Activated CD4-positive, alpha-beta memory T cell treated with anti-CD3 and anti-CD28 coated beads, Interleukin-2, amount 10 ng/mL, durations not matched to agents 7 days and 5 days (primary cell): ENCODE measurements around the gene PRKN. TPM values are rescaled to one million over a fixed set of nuclear protein-coding genes. Genes with fewer than 3 reads are reported as not detected.

Experiments used
- CTCF ChIA-PET: fragments of 350-600 bp; sonication (Branson Sonifier 250); formaldehyde crosslinking; loops from one replicate; lab custom pipeline; 2021; ENCODE audit warnings: antibody characterized with exemption, inconsistent platforms; lab: Charles Lee
- POLR2A ChIA-PET: fragments of 350-600 bp; sonication (Branson Sonifier 250); formaldehyde crosslinking; loops from one replicate; lab custom pipeline; 2021; ENCODE audit warnings: antibody characterized with exemption; lab: Charles Lee
- DNase-seq: peaks from one replicate; pipeline ENCODE4 v3.0.0-alpha.2; 2020
- H3K27ac Mint-ChIP-seq: one replicate; pipeline ENCODE4 v1.8.0; 2021; ENCODE audit warnings: mild to moderate bottlenecking, mixed read lengths
- H3K27me3 Mint-ChIP-seq: one replicate; pipeline ENCODE4 v1.8.0; 2021; ENCODE audit warnings: mixed read lengths
- H3K36me3 Mint-ChIP-seq: one replicate; pipeline ENCODE4 v1.8.0; 2021; ENCODE audit warnings: low read depth, mixed read lengths
- H3K4me1 Mint-ChIP-seq: one replicate; pipeline ENCODE4 v1.8.0; 2021; ENCODE audit warnings: mixed read lengths
- H3K4me3 Mint-ChIP-seq: one replicate; pipeline ENCODE4 v1.8.0; 2021; ENCODE audit warnings: mild to moderate bottlenecking, mixed read lengths
- H3K9me3 Mint-ChIP-seq: one replicate; pipeline ENCODE4 v1.8.0; 2021; ENCODE audit warnings: mixed read lengths
- total RNA-seq, 2 experiments: library from RNA; stranded (reverse); gene quantifications; one replicate each; pipeline ENCODE4 v1.2.3, GENCODE V29; 2021

The PRKN gene
- total RNA-seq, 2 experiments from 2014 or later = 0.13 to 0.43 TPM

DNA sequence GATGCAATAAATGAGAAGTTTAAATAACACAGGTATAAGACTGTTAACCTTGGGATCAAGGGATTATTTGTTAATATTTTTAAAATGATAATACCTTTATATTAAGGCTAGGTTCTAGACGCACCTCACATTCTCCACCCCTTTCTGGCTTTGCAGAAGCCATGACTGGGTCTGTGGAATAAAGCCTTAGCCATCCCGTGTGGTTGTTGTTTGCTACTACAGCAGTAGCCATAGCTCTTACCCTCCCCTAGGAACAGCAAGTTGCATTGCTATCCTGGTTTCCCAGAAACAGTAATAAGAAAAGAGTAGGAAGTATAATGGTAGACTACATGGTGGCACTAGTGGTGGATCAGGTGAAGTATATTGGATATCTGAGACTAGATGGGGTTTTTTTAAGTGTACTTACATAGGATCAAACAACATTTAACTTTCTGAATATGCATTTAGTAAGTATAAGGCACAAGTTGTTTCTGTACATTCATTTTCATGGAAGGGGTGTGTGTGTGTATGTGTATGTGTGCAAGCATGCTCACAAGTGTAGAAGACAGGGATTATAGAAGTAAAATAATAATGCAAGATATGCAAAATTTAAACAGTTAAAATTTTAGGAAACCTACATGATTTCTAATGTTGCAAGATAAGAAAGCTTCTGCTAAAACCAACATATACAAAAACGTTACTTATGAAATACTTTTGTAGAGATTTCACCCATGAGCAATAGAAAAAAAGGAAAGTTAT, 384.2 kb downstream of the PRKN start:
- Mint-ChIP-seq H3K27me3 (no peaks in the 10 kb centered on the region), H3K36me3 (no peaks in the 10 kb centered on the region), H3K9me3 (peaks cover 4% of the 10 kb centered on the region), H3K4me3 (no peak overlapping the region), H3K27ac (no peak overlapping the region), H3K4me1 (no peaks in the 10 kb centered on the region)
- CTCF ChIA-PET = no interaction called here
- DNase-seq = no peak
- POLR2A ChIA-PET = no interaction called here

DNA sequence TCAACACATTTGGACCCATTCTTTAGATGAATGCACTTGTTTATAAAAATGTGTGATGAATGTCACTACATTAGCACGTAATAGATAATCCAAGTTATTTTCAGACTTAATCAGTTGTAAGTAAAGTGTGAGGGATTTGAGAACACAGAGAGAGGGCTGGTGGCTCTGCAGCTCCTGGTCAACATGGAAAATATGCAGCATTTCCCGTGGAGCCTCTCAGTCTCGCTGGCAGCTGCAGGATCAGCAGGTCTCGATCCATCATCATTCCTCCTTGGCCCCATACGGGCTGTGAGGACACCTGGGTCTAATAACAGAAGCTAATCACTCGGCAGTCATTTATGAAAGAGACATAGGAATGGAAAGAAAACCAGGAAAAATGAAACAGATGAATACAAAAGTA, 390.2 kb downstream of the PRKN start:
- CTCF ChIA-PET = no interaction called here
- Mint-ChIP-seq H3K4me3 (no peak overlapping the region), H3K36me3 (no peaks in the 10 kb centered on the region), H3K9me3 (peaks cover 6% of the 10 kb centered on the region), H3K27me3 (no peaks in the 10 kb centered on the region), H3K4me1 (no peaks in the 10 kb centered on the region), H3K27ac (no peak overlapping the region)
- no peak for DNase-seq
- POLR2A ChIA-PET = no interaction called here

DNA sequence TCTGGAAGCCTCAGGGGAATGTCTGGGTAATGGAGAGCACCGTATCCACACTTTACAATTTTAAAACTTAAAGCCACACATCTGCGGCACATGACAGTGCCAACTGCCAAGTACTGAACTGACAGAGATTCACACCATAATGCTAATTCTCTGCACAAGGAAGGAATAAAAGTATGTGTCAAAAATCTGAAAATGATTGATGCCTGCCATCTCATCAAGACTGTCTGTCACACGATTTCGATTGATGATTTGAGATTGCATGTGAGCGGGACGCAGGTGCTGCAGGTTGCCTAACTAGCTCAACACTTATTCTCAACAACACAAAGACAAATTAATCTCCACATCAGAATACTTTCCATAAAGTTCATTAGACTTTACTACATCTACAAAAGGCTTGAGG, 391.2 kb downstream of the PRKN start:
- H3K27ac Mint-ChIP-seq = no peak overlapping the region
- ChIA-PET CTCF (no interaction called here), POLR2A (no interaction called here)
- H3K36me3 Mint-ChIP-seq = no peaks in the 10 kb centered on the region
- H3K27me3 Mint-ChIP-seq = no peaks in the 10 kb centered on the region
- H3K4me1 Mint-ChIP-seq = no peaks in the 10 kb centered on the region
- no peak overlapping the region for H3K4me3 Mint-ChIP-seq
- DNase-seq = no peak
- H3K9me3 Mint-ChIP-seq = peaks cover 6% of the 10 kb centered on the region

DNA sequence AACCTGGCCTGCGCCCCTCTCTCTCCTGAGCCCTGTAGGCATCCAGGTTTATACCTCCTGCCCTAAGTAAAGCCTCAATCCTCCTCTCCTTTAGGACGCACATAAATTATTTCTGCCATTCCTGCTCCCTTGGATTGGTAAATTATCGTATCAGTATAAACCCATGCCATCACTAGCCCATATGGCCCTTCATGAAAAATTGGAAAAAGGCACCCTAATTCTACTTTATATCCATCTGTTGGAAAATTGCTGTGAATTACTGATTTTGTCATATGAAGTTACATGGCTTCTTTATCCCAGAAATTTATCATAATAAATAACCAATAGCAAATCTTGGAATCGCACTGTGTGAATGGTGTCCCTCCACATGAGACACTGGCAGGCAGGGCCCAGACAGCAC, 395.2 kb downstream of the PRKN start:
- Mint-ChIP-seq H3K4me3 (no peak overlapping the region), H3K9me3 (peaks cover 7% of the 10 kb centered on the region), H3K36me3 (no peaks in the 10 kb centered on the region), H3K4me1 (no peaks in the 10 kb centered on the region), H3K27ac (no peak overlapping the region), H3K27me3 (no peaks in the 10 kb centered on the region)
- DNase-seq = no peak
- ChIA-PET POLR2A (no interaction called here), CTCF (no interaction called here)

DNA sequence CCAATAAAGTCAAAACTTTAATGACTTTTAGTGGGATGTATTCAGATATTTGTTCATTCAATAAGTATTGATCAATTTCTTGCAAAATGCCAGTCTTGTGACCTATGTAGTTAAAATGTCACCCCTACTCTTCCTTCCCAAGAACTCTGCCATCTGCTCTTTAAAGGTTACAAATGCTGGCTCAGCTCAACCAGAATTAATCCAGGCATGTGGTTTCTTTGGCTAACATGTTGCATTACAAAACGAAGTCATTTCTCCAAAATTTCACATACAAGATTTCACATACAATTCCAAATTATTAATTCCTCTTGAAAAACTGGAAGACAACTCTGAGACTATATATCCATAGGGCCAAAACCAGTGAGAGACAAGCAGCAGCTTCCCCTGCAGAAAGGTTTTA, 395.7 kb downstream of the PRKN start:
- H3K9me3 Mint-ChIP-seq = peaks cover 7% of the 10 kb centered on the region
- ChIA-PET CTCF (no interaction called here), POLR2A (no interaction called here)
- no peak overlapping the region for H3K27ac Mint-ChIP-seq
- H3K4me1 Mint-ChIP-seq = no peaks in the 10 kb centered on the region
- no peaks in the 10 kb centered on the region for H3K36me3 Mint-ChIP-seq
- H3K4me3 Mint-ChIP-seq = no peak overlapping the region
- H3K27me3 Mint-ChIP-seq = no peaks in the 10 kb centered on the region
- DNase-seq = no peak

DNA sequence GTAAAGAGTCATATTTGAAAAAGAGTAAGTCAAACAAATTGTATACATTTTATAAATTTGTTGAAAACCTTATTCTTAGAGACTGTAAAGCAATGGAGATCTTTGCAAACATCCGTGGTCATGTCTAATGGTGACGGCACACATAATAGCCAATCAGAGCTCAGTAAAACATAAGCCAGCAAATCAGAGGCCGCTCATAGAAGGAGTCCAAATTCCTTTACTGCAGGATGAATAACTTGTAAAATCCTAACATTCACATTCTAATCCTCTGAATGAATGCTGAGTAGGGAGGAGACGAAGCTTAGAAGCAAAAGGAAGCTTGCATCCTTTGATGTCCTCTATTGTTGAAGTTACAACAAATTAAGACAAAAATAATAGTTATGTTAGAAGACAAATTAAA, 401.7 kb downstream of the PRKN start:
- no peaks in the 10 kb centered on the region for H3K4me1 Mint-ChIP-seq
- no peaks in the 10 kb centered on the region for H3K27me3 Mint-ChIP-seq
- POLR2A ChIA-PET = no interaction called here
- H3K4me3 Mint-ChIP-seq = no peak overlapping the region
- CTCF ChIA-PET = no interaction called here
- no peak for DNase-seq
- H3K36me3 Mint-ChIP-seq = no peaks in the 10 kb centered on the region
- peaks cover 5% of the 10 kb centered on the region for H3K9me3 Mint-ChIP-seq
- H3K27ac Mint-ChIP-seq = no peak overlapping the region

DNA sequence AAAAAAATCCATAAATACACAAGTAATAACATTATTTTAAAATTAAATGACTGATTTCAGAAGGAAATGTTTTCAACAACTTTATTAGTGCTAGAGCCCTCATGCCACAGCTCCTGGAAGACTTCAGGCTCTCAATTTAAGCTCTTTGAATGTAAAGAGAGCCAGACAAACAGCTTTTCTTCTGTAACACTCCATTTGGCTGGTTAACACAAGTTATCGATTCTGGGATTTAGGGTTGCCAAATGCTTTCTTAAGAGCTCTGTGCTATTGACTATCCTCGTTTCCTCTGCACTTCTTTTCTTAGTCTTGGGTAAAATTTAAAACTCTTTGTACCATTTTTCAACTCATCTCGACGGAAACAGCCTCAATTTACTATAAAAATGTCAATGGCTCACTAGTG, 402.5 kb downstream of the PRKN start:
- no peak overlapping the region for H3K4me3 Mint-ChIP-seq
- no peak for DNase-seq
- H3K36me3 Mint-ChIP-seq = no peaks in the 10 kb centered on the region
- H3K9me3 Mint-ChIP-seq = peaks cover 4% of the 10 kb centered on the region
- no peaks in the 10 kb centered on the region for H3K4me1 Mint-ChIP-seq
- H3K27ac Mint-ChIP-seq = no peak overlapping the region
- no peaks in the 10 kb centered on the region for H3K27me3 Mint-ChIP-seq
- POLR2A ChIA-PET = no interaction called here
- CTCF ChIA-PET = no interaction called here

DNA sequence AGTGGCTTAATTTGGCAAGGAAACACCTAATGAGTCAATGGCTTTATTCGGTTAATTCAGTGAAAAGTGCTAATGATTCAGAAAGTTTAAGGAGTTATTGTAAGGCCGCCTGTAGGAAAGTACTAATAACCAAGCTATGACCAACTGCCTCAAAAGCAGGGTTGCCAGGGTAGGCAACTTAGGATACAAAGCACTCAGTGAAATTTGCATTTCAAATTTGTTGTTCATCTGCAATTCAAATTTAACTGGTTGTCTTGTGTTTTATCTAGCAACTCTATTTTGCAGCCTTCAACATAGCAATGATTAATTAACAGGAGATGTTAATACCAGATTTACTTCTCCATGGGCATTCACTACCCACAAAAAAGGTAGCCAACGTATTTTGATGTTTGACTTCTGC, 412.3 kb downstream of the PRKN start:
- Mint-ChIP-seq H3K27ac (no peak overlapping the region), H3K27me3 (no peaks in the 10 kb centered on the region), H3K9me3 (peaks cover 2% of the 10 kb centered on the region), H3K36me3 (no peaks in the 10 kb centered on the region), H3K4me1 (no peaks in the 10 kb centered on the region), H3K4me3 (no peak overlapping the region)
- no peak for DNase-seq
- CTCF ChIA-PET = no interaction called here
- POLR2A ChIA-PET = no interaction called here

DNA sequence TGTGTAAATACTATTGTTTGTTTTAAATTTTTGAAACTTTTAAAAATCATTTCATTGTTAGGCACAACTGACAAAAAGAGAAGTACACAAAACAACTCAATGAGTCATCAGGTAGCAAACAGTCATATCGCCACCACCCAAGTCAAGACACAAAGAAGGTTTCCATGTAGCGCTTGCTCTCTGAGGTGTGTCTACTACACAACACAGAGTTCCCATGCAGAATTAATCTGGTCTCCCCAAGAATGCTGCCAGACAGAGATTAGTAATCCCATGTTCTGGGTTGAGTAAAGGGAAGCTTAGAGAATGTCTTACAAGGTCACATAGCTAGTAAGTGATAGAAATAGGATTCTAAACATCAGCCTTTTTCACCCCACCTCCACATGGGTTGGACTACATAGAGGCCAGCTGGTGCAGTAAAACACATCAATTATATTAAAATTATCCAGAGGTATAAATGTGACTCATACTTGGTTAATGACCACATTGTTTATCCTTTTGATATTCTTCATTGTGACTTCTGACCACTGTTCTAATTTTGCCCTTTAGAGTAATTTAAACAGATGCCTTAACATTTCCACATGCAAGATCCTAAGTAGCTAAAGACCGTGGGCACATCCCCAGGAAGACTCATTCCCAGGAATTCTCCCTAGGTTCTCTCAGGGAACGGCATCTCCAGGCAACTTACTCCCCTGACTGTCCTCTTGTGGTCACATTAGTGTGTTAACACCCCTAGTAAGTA, 413.5 kb downstream of the PRKN start:
- CTCF ChIA-PET = no interaction called here

DNA sequence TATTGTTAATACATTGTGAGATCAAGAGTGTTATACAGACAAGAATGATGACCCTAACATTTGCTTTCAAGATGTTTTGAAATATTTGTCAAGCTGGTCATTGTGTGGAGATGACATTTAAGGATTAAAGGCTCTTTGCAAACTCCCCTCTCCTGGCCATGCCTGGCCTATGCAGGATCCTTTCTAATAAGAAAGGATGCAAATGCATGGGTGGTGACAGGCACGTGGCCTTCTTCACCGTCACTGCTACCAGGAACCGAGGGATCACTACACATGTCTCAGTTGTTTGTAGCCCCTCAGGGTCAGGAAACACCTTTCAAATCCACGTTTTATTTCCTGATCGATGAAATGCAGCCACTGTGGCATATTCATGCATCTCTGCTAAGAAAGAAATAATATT, 419.7 kb downstream of the PRKN start:
- CTCF ChIA-PET = no interaction called here
- POLR2A ChIA-PET = no interaction called here
- Mint-ChIP-seq H3K4me1 (no peaks in the 10 kb centered on the region), H3K9me3 (peaks cover 2% of the 10 kb centered on the region), H3K27me3 (no peaks in the 10 kb centered on the region), H3K4me3 (no peak overlapping the region), H3K36me3 (no peaks in the 10 kb centered on the region), H3K27ac (no peak overlapping the region)
- DNase-seq = no peak

More for the DNA sequence above, 413.5 kb downstream of the PRKN start:
- Mint-ChIP-seq H3K27me3 (no peaks in the 10 kb centered on the region), H3K27ac (no peak overlapping the region), H3K4me3 (no peak overlapping the region), H3K9me3 (peaks cover 2% of the 10 kb centered on the region), H3K4me1 (no peaks in the 10 kb centered on the region), H3K36me3 (no peaks in the 10 kb centered on the region)
- DNase-seq = no peak
- POLR2A ChIA-PET = no interaction called here

DNA sequence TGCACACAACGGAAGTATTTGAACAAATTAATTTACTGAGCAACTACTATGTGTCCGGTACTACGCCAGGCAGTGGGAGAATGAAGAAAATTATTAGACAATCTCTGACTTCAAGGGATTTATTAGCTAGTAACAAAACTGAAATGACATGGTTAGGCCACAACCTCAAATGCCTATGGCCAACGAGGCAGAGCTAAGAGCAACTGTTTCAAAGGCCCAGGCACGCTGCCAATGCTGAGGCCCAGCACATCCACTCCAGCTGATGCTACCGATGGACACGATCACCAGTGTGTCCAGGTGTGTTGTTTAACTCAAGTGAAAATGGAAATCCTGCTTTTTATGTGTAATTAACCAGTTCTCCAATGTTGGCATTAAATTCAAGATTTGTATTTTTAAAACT, 420.9 kb downstream of the PRKN start:
- Mint-ChIP-seq H3K27me3 (no peaks in the 10 kb centered on the region), H3K4me1 (no peaks in the 10 kb centered on the region), H3K9me3 (peaks cover 2% of the 10 kb centered on the region), H3K4me3 (no peak overlapping the region), H3K27ac (no peak overlapping the region), H3K36me3 (no peaks in the 10 kb centered on the region)
- ChIA-PET CTCF (no interaction called here), POLR2A (no interaction called here)
- no peak for DNase-seq

DNA sequence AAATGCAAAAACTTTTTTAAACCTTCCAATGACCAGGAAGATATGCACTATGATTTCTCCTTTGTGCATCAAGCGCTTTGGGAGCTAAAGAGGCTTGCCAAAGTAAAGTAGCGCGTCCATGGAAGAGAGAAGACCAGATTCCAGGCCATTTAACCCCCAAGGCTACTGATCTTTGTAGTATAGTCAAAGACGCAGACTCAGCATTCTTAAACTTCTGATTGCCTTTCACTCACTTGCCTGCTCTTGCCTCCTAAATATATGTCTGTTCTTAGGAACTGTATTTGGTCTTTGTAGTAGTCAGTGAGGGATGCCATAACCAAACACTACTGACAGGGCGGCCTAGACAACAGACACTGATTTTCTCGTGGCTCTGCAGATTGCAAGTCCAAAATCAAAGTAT, 426.4 kb downstream of the PRKN start:
- Mint-ChIP-seq H3K27ac (no peak overlapping the region), H3K9me3 (no peaks in the 10 kb centered on the region), H3K27me3 (no peaks in the 10 kb centered on the region), H3K4me3 (no peak overlapping the region), H3K36me3 (no peaks in the 10 kb centered on the region), H3K4me1 (no peaks in the 10 kb centered on the region)
- CTCF ChIA-PET = no interaction called here
- POLR2A ChIA-PET = no interaction called here
- no peak for DNase-seq

DNA sequence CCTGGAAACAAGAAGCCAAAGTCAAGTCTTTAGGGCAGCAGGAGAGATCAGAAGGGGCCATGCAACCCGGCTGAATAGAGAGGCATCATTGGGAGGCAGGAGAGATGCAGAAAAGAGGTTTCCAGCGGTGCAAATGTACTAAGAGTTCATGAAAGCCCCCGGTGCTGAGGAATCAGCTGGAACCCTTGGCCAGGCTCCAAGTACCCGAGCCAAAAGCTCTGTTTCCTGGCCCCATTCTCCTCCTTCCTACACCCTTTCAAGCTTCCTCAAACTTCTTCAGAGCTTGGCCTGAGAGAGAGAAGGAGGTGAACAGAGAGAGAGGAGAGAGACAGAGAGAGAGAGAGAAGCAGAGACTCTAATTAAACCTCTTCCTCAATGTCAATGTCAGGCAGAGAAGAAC, 433.5 kb downstream of the PRKN start:
- no peaks in the 10 kb centered on the region for H3K27me3 Mint-ChIP-seq
- H3K36me3 Mint-ChIP-seq = no peaks in the 10 kb centered on the region
- no peak overlapping the region for H3K27ac Mint-ChIP-seq
- POLR2A ChIA-PET = no interaction called here
- H3K9me3 Mint-ChIP-seq = no peaks in the 10 kb centered on the region
- no peaks in the 10 kb centered on the region for H3K4me1 Mint-ChIP-seq
- CTCF ChIA-PET = no interaction called here
- no peak overlapping the region for H3K4me3 Mint-ChIP-seq
- DNase-seq = no peak

DNA sequence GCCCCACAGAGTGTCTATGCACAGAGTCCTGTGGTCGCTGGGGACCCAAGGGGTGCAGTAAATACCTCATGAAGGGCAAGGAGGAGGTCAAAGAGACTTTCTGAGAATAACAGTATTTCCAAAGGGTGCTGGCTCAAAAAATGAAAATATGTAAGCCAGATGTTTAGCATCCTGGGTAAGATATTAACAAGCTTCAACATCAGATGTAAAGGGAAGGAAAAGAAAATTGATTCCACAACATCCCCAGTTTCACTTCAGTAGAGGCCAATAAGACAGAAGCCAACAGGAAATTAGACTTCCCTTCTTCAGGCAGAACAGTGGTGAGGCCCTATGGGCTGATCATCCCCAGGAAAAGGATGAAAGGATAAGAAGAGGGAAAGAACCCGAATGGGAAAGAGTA, 434.7 kb downstream of the PRKN start:
- Mint-ChIP-seq H3K27ac (no peak overlapping the region), H3K27me3 (no peaks in the 10 kb centered on the region), H3K36me3 (no peaks in the 10 kb centered on the region), H3K4me3 (no peak overlapping the region), H3K4me1 (no peaks in the 10 kb centered on the region), H3K9me3 (no peaks in the 10 kb centered on the region)
- ChIA-PET CTCF (no interaction called here), POLR2A (no interaction called here)
- DNase-seq = no peak
